K562 (cell line): Measurements from ENCODE around the gene FIGLA. TPM values are rescaled to one million over a fixed set of nuclear protein-coding genes. Genes with fewer than 3 reads are reported as not detected.

Source experiments
- ATAC-seq: fragments of 200-7000 bp; cut with Tn5 transposase; 3 replicates; pipeline ENCODE4 v1.9.1; 2020; ENCODE audit warnings: moderate library complexity
- BruUV-seq: library from RNA; stranded (reverse); fragments of 400-500 nt; replicated peaks from 2 replicates; lab custom pipeline; 2021; lab: Mats Ljungman, UMichigan
- CTCF ChIA-PET: fragments of 300-600 bp; formaldehyde crosslinking; extraction: SDS; loops from one replicate; lab custom pipeline; 2021; ENCODE audit warnings: low intra/inter-chr PET ratio; lab: Yijun Ruan, JAX
- POLR2A ChIA-PET: fragments of 300-600, 350-650 bp; sonication (Branson Sonifier 250); formaldehyde crosslinking; extraction: SDS; loops from one replicate; lab custom pipeline; 2021; ENCODE audit warnings: antibody characterized with exemption, inconsistent platforms; lab: Yijun Ruan, JAX
- DNase-seq, 4 experiments: peaks; one replicate each; pipeline versions ENCODE4 v3.0.0 to v3.0.0-alpha.2; 2011 to 2018; ENCODE audit warnings: low spot score in 3 of 4, mixed read lengths in 3 of 4; ENCODE audit errors: extremely low read depth in 1 of 4
- FAIRE-seq: peaks from 2 replicates; lab custom pipeline; 2011; peaks lifted over from hg19 to GRCh38; lab: Jason Lieb, UNC
- H2AFZ ChIP-seq: 2 replicates; pipeline ENCODE4 v1.6.0; 2011; ENCODE audit warnings: low read depth, low read length, control low read depth, inconsistent platforms
- H3K27ac ChIP-seq: fragments of 200-600 bp; 3 replicates; pipeline ENCODE4 v1.8.0; 2011; ENCODE audit warnings: low read depth, mild to moderate bottlenecking, control low read depth, inconsistent platforms, low read length, moderate library complexity, mixed read lengths; ENCODE audit errors: extremely low read depth
- H3K27me3 ChIP-seq, 2 experiments: fragments of 300-600 bp in 1 of 2; 2 replicates in 1 of 2; 3 replicates in 1 of 2; pipeline versions ENCODE4 v1.6.0 to v1.8.0; 2011; ENCODE audit warnings: inconsistent platforms in 2 of 2, low read length in 2 of 2, mild to moderate bottlenecking in 1 of 2, mixed read lengths in 1 of 2, moderate library complexity in 1 of 2; ENCODE audit not compliant: control insufficient read depth in 2 of 2, insufficient read depth in 2 of 2
- H3K36me3 ChIP-seq: fragments of 300-600 bp; 3 replicates; pipeline ENCODE4 v1.8.0; 2011; ENCODE audit warnings: mild to moderate bottlenecking, low read length, inconsistent platforms; ENCODE audit not compliant: control insufficient read depth, insufficient read depth
- H3K4me1 ChIP-seq, 2 experiments: fragments of 200-600 bp in 1 of 2; replicated peaks in 1 of 2; 2 replicates in 1 of 2; 3 replicates in 1 of 2; pipeline versions ENCODE4 v1.5.1 to v1.8.0; 2011; ENCODE audit warnings: inconsistent platforms in 2 of 2, low read length in 2 of 2, mild to moderate bottlenecking in 1 of 2, mixed read lengths in 1 of 2, moderate library complexity in 1 of 2; ENCODE audit not compliant: control insufficient read depth in 2 of 2, insufficient read depth in 2 of 2
- H3K4me2 ChIP-seq: 2 replicates; pipeline ENCODE4 v1.6.1; 2011; ENCODE audit warnings: low read length, control low read depth, inconsistent platforms, mixed read lengths; ENCODE audit not compliant: insufficient read depth
- H3K4me3 ChIP-seq: fragments of 200-600 bp; sonication (generic), shearing (Covaris generic); 2 replicates; pipeline ENCODE4 v1.5.1; 2016; ENCODE audit warnings: control low read depth, inconsistent platforms
- H3K79me2 ChIP-seq: fragments of 200-600 bp; 3 replicates; pipeline ENCODE4 v1.8.0; 2011; ENCODE audit warnings: low read length, inconsistent platforms; ENCODE audit not compliant: control insufficient read depth, insufficient read depth
- H3K9ac ChIP-seq, 2 experiments: 2 replicates each; pipeline versions ENCODE4 v1.6.0 to v1.6.1; 2011; ENCODE audit warnings: low read depth in 2 of 2, low read length in 2 of 2, control low read depth in 1 of 2, inconsistent platforms in 1 of 2, mild to moderate bottlenecking in 1 of 2, mixed read lengths in 1 of 2; ENCODE audit not compliant: insufficient read depth in 1 of 2
- H3K9me1 ChIP-seq: one replicate; pipeline ENCODE4 v1.6.0; 2011; ENCODE audit warnings: inconsistent platforms, mild to moderate bottlenecking, low read length, moderate library complexity; ENCODE audit not compliant: control insufficient read depth, insufficient read depth
- H3K9me3 ChIP-seq: replicated peaks from 2 replicates; pipeline ENCODE4 v1.5.1; 2011; ENCODE audit warnings: low read depth, low read length, inconsistent platforms; ENCODE audit not compliant: control insufficient read depth, insufficient read depth
- H4K20me1 ChIP-seq: replicated peaks from 2 replicates; pipeline ENCODE4 v1.6.1; 2011; ENCODE audit warnings: low read length, inconsistent platforms, mixed read lengths; ENCODE audit not compliant: control insufficient read depth, insufficient read depth
- ETV1 ChIP-seq: fragments of 450-650 bp; conservative IDR thresholded peaks from 2 replicates; pipeline ENCODE4 v1.6.1; 2016; ENCODE audit warnings: missing genetic modification characterization, control low read depth, low read depth, missing compliant biosample characterization
- HDAC8 ChIP-seq: fragments of 450-650 bp; IDR thresholded peaks from 2 replicates; pipeline ENCODE4 v1.6.1; 2016; ENCODE audit warnings: mild to moderate bottlenecking, missing genetic modification characterization, moderate library complexity, missing compliant biosample characterization
- KLF16 ChIP-seq: IDR thresholded peaks from 2 replicates; pipeline ENCODE4 v1.6.1; 2016; ENCODE audit warnings: antibody characterized with exemption
- MAFG ChIP-seq: fragments of 450-650 bp; conservative IDR thresholded peaks from 2 replicates; pipeline ENCODE4 v1.6.1; 2016; ENCODE audit warnings: missing genetic modification characterization, missing compliant biosample characterization
- MITF ChIP-seq: IDR thresholded peaks from 2 replicates; pipeline ENCODE4 v1.6.1; 2014; ENCODE audit warnings: antibody characterized with exemption
- NFE2L1 ChIP-seq: fragments of 450-650 bp; IDR thresholded peaks from 2 replicates; pipeline ENCODE4 v1.6.1; 2016; ENCODE audit warnings: missing genetic modification characterization, low read depth, mild to moderate bottlenecking, missing compliant biosample characterization, moderate library complexity, borderline replicate concordance
- SMARCA4 ChIP-seq: fragments of 450-650 bp; IDR thresholded peaks from 2 replicates; pipeline ENCODE4 v1.6.1; 2016
- TAF1 ChIP-seq: IDR thresholded peaks from 2 replicates; pipeline ENCODE4 v1.6.1; 2011; ENCODE audit warnings: mild to moderate bottlenecking, low read length, moderate library complexity; ENCODE audit not compliant: insufficient read depth, control insufficient read depth, severe bottlenecking; ENCODE audit errors: extremely low read depth
- ZNF184 ChIP-seq: sonication (generic); formaldehyde crosslinking; IDR thresholded peaks from 2 replicates; pipeline ENCODE4 v1.5.0; 2020; ENCODE audit warnings: missing genetic modification reagents
- ZNF561 ChIP-seq: fragments of 450-650 bp; formaldehyde crosslinking; conservative IDR thresholded peaks from 2 replicates; pipeline ENCODE4 v1.4.0; 2020; ENCODE audit warnings: mild to moderate bottlenecking, moderate library complexity
- ZNF740 ChIP-seq, 3 experiments: fragments of 200-800 bp in 1 of 3; sonication (Bioruptor generic) in 1 of 3; sonication (generic) in 1 of 3; formaldehyde crosslinking in 1 of 3; IDR thresholded peaks; 2 replicates each; pipeline versions ENCODE4 v1.6.1 to v1.8.0; 2016 to 2022; ENCODE audit warnings: mild to moderate bottlenecking in 2 of 3, missing compliant biosample characterization in 2 of 3, missing genetic modification characterization in 2 of 3, missing genetic modification reagents in 1 of 3
- ZNF830 ChIP-seq: fragments of 250-450 bp; sonication (Bioruptor Pico); IDR thresholded peaks from 2 replicates; pipeline ENCODE4 v1.5.0; 2021; ENCODE audit warnings: mild to moderate bottlenecking
- WGBS: fragments of 100-300 bp; shearing (Covaris generic); methylation state at CpG from one replicate; pipeline ENCODE4 v1.1.6; 2016; ENCODE audit warnings: low coverage, mixed read lengths; ENCODE audit not compliant: insufficient coverage; ENCODE audit errors: missing lambda C conversion rate; 5-methylcytosine and 5-hydroxymethylcytosine counted together
- in situ Hi-C: fragments of 300-500 bp; cut with MboI; formaldehyde crosslinking; loops from 4 replicates; pipeline ENCODE4 v1.15.0; 2018; ENCODE audit warnings: inconsistent platforms, mixed read lengths
- intact Hi-C: fragments of 100-400 bp; cut with micrococcal nuclease; formaldehyde crosslinking; loops from 2 replicates; pipeline ENCODE4 v1.14.2; 2022
- polyA plus RNA-seq, 8 experiments: library from polyadenylated mRNA; depleted of rRNA in 4 of 8; stranded (reverse) in 5 of 8; unstranded in 3 of 8; fragments of >200 nt; fragmentation: Nextera tagmentation in 2 of 8; fragmentation: Illumina TruSeq in 1 of 8; extraction: Ambion mirVana in 2 of 8; extraction: Trizol in 1 of 8; gene quantifications; 2 replicates each; pipeline versions ENCODE4 v1.2.1 to v1.2.3, GENCODE V29; 2011 to 2014; ENCODE audit warnings: inconsistent platforms in 1 of 8, missing spikeins in 1 of 8
- total RNA-seq, 7 experiments: library from RNA; depleted of rRNA in 6 of 7; stranded (reverse); fragments of >200 nt in 6 of 7; fragmentation: Illumina TruSeq in 2 of 7; extraction: Trizol in 2 of 7; gene quantifications; 2 replicates each; pipeline versions ENCODE4 v1.2.1 to v1.2.3, GENCODE V29; 2011 to 2021; ENCODE audit warnings: low replicate concordance in 1 of 7
- TF ChIP-seq, protein P1 (sequence below): sonication (generic); formaldehyde crosslinking; IDR thresholded peaks from 2 replicates; pipeline ENCODE4 v1.8.0; 2022; ENCODE audit warnings: missing genetic modification reagents, mild to moderate bottlenecking, borderline replicate concordance

The FIGLA gene
- total and polyA plus RNA-seq, 9 of the 15 experiments (the other 6 are each of a cell fraction or from before 2014, with no cell fraction given), result not detected

DNA sequence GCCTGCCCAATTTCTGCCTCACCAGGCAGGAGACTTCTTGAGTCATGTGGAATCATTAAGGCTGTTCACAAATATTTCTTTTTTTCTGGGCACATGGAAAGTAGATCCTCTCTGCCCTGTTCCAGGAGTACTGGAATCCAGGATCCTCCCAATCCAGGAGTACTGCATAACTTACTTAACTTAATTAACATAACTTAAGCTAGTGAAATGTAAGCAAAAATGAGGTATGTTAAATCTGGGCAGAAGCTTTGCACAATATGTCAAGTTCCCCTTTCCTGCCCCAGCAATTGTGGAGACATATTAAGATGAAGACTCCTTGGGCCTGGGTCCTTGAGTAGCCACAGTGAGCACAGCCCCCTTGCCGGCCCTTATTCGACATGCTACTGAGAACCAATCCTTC, 41.9 kb upstream of the FIGLA start (continued):
- TF ChIP-seq, protein P1, sequence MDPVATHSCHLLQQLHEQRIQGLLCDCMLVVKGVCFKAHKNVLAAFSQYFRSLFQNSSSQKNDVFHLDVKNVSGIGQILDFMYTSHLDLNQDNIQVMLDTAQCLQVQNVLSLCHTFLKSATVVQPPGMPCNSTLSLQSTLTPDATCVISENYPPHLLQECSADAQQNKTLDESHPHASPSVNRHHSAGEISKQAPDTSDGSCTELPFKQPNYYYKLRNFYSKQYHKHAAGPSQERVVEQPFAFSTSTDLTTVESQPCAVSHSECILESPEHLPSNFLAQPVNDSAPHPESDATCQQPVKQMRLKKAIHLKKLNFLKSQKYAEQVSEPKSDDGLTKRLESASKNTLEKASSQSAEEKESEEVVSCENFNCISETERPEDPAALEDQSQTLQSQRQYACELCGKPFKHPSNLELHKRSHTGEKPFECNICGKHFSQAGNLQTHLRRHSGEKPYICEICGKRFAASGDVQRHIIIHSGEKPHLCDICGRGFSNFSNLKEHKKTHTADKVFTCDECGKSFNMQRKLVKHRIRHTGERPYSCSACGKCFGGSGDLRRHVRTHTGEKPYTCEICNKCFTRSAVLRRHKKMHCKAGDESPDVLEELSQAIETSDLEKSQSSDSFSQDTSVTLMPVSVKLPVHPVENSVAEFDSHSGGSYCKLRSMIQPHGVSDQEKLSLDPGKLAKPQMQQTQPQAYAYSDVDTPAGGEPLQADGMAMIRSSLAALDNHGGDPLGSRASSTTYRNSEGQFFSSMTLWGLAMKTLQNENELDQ (CRISPR knock-in tag), result no peak
- TF ChIP-seq ZNF830 (no peak), MITF (no peak), ETV1 (tag) (no peak), MAFG (tag) (no peak)

DNA sequence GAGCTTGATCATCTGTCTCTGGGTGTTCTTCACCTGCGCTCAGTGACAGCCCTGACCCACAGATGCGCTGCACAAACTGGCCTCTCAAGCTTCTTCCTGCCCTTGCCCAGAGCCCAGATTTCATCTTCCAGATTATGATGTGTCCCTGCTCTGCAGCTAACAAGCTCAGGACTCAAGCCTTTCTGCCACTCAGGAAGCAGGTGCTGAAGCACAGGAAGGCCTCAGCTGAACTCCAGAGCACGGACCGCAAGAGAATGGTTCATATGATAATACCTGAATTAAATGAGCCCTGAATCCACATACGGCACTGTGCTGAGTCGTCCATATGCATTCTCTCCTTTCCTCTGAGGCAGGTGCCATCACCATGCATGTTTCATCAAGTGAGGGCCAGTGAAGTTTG, 41.4 kb upstream of the FIGLA start:
- no peak overlapping the region for H3K4me2 ChIP-seq
- intact Hi-C loops (no loop called here), in situ Hi-C loops (no loop called here)
- no peaks in the 10 kb centered on the region for H3K9me3 ChIP-seq
- H2AFZ ChIP-seq, result no peak overlapping the region
- no peaks in the 10 kb centered on the region for H3K79me2 ChIP-seq
- H3K4me1 ChIP-seq, result no peaks in the 10 kb centered on the region; a peak in 2 of 5 replicates
- no peak for ATAC-seq
- H3K9ac ChIP-seq, result no peak overlapping the region
- no peak for DNase-seq
- H3K36me3 ChIP-seq, result no peaks in the 10 kb centered on the region
- CTCF ChIA-PET, result no interaction called here
- peaks cover 24 to 64% of the 10 kb centered on the region in 2 experiments for H3K27me3 ChIP-seq
- no peaks in the 10 kb centered on the region for H3K9me1 ChIP-seq
- no TSS peak for BruUV-seq
- POLR2A ChIA-PET, result no interaction called here
- no peak overlapping the region for H3K27ac ChIP-seq
- no peak for FAIRE-seq
- no peak overlapping the region for H3K4me3 ChIP-seq
- TF ChIP-seq TAF1 (no peak), KLF16 (no peak), ZNF740 (CRISPR knock-in tag; IDR thresholded peaks at IDR 0.05) (no peak), ZNF740 (tag; IDR thresholded peaks at IDR 0.05) (no peak), NFE2L1 (tag) (no peak), ZNF184 (CRISPR knock-in tag) (no peak), MITF (no peak), HDAC8 (tag) (no peak), SMARCA4 (no peak), ZNF561 (CRISPR knock-in tag) (no peak)
- H4K20me1 ChIP-seq, result 0 out of 2 replicates have a peak, but pooled peaks cover 4% of the 10 kb centered on the region
- WGBS, result 2% methylated on average over 6 of the region's 6 CpGs
